Embryonic facial prominence (tissue), 1 donor: ENCODE data around the gene ICA1.

Source experiments
- DNase-seq: peaks from one replicate; pipeline ENCODE4 v3.0.0-alpha.2; 2016; ENCODE audit errors: extremely low spot score

Gene ICA1

DNA sequence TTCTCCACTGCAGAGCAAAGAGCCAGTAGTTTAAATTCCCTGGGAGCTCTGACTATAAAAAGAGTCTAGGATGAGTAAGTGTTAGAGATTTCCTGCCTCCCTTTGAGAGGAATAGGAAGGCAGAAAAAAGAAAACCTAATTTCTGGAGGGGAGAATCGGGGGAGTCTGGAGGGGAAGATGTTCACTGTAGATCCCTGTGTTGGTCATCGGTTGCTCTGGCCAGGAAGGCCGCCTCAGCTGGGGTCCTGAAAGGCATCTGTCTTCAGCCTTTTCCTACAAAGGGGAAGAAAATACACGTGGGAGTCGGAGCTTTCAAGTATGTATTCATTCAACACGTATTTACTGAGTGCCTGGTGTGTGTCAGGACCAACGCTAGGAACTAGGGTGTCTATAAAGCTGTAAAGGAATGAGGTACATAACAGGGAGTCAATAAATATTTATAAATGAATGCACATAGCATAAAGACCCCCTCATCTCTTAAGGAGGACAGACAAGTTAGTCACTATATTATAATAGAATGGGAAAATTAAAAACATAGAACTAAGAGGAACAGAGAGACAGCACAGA is 101.1 kb downstream of the ICA1 start:
- DNase-seq: no peak

DNA sequence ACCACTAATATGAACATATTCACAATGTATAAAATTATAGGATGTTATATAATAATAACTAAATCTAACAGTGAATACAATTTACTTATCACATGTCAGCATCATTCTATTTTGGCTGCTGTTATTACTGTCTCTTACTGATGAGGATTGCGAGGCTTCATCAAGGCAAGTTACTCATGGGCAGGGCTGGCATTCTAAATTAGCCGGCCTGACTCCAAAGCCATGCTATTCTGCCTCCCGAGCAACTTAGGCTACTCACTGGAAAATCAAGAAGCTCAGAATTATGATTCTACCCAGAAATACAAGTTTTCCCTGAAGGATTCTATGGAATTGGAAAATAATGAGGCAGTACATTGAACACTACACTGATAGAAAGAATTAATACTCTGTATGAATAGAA is 101.7 kb downstream of the ICA1 start:
- DNase-seq: no peak

DNA sequence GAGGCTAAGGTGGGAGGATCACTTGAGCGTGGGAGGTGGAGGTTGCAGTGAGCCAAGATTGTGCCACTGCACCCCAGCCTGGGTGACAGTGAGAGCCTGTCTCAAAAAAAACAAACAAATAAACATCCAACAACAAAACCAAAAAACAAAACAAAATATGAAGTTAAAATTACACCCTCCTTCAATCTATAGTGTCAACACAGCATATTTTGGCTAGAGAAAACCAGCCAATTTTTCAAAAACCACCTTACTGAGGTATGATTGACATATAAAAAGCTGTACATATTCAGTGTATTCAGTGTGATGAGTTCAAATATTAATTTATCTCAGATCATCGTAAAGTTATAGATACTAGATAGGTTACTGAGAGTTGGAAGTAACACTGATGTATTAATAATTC is 102.4 kb downstream of the ICA1 start:
- DNase-seq: no peak

DNA sequence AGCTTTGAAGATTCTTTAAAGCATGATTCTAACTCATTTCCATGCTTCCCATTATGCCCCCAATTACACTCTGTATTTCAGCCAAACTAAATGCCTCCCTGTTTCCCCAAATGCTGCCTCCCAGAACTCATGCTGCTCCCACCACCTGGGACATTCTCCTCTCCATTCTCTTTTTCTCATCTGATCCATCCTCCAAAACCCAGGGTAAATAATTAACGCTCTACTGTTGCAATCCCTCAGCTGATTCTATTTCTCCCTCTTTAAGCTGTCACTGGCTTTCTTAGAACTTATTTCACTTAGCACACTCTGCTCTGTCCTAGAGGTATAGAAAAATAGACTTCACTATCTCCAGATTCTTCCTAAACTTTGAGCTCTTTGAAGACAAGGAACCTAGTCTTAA is 104.7 kb downstream of the ICA1 start:
- DNase-seq: no peak

DNA sequence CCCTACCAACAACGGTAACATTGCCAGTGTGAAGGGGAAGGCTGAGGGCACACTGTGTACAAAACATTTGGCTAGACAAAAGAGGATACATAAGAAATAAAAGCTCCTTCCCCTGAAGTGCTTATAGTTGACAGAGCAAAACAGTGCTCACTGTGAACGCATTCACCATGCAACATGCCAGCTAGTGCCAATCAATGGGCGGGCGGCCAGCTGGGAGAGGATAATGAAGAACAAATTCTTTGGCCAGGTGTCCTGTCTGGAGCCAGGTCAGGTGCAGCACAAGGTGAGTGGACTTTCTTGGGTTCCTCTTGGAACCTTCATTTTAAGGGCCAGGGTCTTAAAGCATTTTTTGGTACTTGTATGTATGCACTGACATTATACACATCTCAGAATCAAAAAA is 106.1 kb downstream of the ICA1 start:
- DNase-seq: no peak

DNA sequence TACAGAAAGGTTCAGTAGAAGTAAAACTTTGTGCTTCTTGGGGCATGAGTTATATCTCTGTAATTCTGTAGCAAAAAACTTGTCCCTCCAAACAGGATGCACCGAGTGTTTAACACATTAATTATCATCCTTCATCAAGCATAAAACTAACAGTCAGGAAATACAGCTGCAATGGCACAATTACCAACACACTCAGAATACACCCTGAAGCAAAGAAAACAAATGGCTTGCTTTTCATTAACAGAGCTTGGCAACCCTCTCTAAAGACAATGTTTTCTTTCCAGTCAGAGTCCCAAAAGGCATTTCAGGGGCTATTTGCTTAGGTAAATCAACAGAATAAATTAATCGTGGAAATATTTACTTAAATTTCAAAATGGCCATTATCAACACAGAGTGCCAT is 107.7 kb downstream of the ICA1 start:
- no peak for DNase-seq

DNA sequence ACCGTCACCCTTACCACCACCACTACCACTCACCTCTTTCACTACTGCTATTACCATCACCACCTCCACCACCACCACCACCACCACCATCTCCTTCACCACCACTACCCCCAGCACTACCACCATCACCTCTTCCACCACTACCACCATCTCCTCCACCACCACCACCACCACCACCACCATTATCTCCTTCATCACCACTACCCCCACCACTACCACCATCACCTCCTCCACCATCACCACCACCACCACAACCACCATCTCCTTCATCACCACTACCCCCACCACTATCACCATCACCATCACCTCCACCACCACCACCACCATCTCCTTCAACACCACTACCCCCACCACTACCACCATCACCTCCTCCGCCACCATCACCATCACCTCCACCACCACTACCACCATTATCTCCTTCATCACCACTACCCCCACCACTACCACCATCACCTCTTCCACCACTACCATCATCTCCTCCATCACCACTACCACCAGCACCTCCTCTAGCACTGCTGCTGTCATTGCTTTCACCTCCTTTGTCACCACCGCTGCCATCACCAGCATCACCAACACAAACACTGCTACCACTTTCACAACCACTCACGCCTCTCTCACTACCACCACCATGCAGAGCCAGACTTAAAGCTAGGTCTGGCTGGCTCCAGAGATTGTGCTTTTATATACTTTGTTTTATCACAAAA is 109.3 kb downstream of the ICA1 start:
- no peak for DNase-seq

DNA sequence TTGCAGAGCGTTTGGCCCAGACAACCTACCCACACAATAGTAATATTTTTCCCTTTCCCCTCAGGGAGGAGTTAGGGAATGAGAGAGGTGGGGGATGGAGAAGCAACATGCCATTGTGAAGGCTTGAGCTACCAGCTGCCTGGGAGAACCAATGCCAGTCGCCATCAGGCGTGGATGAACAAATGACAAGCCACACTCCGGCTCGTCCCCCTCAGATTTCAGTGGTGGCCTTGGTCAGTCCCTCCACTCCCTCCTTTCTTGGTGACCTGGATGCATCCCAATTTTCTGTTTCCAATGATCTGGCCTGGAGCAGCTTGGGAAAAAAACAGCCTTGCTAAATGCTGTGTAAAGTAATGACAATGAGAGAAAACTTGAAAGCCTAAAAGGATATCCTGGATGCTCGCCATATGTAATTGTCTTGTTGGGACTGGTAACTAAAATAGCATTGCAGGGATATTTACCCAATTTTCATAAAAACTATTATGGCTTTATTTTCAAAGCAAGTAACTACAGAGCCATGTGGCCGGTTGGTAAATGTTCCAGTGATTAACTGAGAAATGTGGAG is 110.7 kb downstream of the ICA1 start:
- DNase-seq: no peak

DNA sequence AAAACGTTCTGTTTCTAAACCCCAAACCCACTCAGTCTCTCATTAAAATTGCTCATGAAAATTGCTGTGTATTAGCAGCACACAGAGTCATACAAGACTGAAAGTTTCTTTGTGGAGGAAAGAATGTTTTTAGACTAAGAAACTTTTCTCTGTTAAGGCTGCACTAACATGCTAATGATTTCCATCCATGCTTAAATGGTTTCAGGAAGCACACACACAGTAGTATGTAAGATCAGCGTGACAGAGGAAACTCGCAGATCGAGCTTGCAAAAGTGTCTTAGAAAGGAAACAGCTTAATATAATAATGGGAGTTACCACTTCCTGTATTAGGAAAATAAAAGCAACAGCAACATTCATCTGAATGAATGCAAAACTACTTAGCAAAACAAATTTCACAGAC is 112.7 kb downstream of the ICA1 start:
- DNase-seq: no peak

DNA sequence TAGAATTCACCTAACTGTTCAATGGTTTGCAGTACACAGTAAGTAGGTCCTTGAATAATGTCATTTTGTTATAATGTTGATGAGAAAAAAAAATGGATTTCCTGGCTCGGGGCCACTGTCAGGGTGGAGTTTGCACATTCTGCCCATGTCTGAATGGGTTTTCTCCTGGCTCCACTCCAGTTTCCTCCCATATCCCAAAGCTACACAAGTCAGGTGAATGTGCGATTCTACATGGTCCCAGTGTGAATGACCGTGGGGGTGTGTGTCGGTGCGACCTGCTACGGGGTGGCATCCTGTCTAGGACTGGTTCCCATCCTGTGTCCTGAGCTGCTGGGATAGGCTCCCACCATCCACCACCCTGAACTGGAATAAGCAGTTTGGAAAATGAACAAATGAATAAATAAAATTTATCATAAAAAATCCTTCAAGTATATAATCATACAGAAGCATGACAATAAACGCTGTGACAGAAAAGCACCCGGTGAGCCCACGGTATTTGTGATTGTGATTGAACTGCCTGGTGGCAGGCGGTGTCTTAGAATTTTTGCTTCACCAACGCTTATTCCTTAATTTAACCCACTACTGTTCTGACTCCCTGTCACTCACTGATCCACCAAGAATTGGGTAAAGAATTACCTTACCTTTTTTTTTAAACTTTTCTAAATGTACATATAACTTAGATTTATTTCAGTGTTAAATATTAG is 114.1 kb downstream of the ICA1 start:
- no peak for DNase-seq

DNA sequence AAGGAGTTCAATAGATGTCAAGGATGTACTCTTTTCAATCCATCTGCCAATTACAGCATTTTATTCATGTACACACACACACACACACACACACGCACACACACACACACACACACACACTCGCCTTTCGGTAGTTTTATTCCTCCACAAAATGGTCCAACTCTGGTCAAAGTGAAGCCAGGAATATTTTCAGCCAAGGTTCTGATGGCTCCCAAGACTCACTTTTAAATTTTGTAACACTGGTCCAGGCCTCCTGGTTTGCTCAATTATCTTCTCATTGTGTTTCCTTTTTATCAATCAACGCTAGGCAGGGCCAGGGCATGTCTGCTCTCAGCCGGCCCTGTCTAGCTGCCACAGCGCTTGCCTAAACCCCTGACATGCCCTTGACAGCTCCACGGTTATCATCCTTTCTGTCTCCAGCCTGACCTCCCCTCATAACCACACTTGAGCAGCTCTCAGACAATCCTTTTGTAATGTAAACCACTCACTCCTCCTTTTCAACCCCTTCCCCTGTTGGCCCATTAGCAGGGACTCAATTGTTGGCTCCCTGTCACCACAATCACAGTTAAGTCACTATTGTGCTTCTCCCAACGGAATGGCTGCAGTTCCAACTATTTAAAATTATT is 115.1 kb downstream of the ICA1 start:
- DNase-seq: no peak

DNA sequence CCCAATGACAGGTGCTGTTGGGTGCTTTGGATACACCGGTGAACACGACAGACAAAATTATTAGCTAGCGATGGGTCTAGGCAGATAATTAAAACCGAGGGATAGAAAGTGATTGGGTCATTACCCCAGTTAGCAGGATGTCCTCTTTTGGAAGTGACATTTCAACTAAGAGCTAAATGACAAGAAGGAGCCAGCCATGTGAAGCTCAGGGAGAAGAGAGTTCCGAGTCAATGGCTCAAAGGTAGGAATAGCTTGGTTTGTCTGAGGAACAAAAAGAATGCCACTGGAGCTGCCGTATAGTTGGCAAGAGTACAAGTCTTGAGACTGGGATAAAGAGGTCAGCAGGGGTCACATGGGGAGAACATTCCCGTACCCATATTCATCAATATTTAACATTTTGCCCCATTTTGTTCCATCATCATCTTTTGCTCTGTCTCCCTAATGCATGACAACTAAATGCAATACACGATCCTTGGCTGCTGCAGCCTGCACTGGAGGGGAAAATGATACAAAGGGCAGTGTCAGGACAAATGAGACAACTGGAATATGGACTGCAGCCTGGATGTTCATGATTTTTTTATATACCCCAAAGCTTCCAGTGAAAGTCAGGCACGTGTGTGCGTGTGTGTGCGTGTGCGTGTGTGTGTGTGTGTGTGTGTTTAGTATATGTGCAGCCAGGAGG is 115.7 kb downstream of the ICA1 start:
- DNase-seq: no peak

DNA sequence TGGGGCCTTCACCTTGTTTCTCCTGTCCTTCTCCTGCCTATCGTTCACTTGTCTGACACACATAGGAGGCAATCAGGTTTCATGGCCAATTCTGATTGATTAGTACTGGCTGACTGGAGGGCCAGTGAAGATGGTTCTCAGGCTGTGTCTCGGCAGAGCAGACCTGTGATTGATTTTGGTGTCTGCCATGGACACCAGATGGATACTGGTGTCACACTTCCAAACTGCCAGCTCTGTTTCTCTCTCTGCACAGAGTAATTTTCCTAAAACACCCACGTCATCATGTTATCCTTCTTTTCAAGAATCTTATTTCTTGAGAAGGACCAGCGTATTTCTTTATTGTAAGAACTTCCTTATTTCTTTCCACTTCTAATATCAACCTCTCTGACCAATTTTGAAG is 117.1 kb downstream of the ICA1 start:
- DNase-seq: no peak

DNA sequence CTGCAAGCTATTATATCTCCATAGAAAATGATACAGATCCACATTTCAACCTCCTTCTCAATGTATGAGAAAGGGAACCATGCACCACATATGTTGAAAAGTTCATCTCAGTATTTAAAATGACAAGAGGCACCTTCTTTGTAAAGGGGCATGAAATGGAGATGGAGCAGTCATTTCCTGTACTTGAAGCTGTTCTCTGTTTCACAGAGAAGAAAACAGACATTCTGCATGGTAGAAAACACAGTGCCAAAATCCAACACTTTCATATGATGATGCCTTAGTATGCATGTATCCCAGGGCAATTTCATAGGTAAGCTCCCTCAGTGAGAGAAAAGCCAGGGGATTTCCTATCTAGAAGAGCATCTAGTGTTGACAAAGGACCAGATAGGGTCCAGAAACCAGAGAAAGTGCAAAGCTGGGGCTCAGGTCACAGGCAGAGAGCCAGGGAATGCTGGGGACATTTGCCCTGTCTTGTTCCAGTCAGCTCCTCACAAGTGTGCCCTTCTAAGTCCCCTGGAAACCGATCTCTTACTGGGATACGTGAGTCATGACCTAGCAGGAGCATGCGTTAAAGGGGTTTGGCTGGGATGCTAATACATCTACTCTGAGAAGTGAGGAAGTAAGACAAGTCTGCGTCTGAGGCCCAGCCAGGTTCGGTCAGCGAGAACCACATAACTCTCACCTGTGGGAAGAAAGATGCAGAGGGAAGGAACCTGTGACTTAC is 118.7 kb downstream of the ICA1 start:
- no peak for DNase-seq

DNA sequence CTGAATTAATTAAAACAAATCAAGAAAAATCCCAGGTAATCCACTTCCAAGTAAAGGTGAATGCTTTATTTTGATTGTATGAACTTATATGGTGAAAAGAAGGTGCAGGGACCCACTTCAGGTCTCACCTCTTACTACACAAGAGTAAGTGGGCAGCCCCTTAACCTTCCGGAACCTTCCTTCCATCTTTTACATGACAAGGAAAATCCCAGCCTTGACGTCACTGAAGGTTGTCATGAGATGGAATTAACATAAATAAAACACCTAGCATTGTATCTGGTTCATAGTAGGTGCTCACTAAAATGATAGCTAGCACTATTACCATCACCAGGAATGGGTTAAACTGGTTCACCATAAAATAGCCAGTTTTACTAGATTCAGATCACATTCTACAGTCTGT is 119.5 kb downstream of the ICA1 start:
- no peak for DNase-seq

DNA sequence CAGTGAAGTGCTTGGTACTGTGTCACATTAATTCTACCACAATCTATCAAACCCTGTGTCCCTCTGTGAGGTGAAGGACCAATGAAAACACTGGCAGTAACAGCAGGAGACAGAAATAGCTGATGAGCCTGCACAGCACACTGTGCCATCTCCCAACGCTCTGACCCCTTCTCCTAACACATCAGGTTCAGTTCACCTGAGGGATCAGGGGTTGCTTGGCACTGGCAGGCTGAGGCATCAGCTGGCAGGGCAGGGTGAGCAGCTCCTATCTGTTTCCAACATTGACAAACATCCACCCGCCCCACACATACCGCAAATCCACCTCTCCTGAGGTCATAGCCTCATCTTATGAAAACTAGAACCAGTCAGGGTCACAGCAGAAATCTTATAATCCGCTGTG is 120.9 kb downstream of the ICA1 start:
- DNase-seq: no peak

DNA sequence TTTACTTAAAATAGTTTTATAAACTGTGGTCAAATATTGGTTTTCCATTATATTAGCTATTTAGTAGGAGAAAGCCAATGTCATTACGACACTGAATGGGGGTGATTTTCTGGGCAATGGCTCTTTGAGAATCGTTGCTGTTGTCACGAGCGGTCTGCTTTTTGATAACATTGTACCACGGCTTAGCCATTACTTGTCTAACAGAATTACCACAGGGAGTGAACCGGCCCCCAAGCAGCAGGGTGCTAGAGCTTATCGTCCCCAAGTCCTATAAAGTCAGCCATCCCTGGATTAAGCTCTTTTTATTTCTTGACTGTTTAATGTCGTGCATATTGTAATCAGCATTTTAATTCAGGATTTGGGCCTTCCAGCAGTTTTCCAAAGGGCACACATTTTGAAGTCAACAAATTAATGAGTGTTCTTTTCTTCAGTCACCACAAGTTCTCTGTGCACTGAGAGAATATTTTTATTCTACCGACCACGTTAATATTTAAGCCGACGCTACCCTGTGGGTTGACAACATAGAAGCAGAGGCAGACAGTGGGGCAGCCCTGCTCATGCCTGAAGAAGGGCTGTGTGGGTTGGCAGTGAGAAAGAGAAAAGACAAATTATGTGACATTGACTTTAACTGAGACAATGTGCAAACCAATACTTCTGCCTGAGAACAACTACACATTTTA is 125.8 kb downstream of the ICA1 start:
- no peak for DNase-seq

DNA sequence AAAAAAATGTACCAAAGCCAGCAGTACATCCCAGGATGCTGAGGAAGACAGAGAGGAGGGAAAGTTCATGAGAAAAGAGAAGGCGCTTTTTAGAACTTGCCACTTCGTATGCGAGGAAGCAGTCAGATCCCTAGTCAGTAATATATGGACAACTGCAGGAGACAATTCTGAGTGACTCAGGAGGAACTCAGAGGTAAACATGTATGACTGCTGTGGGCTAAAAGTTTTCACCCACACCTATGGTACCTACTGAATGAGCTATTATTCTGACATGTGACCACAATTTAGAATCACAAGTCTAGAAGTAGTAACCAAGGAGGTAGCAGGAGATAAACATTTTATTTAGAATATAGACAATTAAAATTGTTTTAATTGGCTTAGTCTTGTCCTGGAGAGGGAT is 126.5 kb downstream of the ICA1 start:
- no peak for DNase-seq

DNA sequence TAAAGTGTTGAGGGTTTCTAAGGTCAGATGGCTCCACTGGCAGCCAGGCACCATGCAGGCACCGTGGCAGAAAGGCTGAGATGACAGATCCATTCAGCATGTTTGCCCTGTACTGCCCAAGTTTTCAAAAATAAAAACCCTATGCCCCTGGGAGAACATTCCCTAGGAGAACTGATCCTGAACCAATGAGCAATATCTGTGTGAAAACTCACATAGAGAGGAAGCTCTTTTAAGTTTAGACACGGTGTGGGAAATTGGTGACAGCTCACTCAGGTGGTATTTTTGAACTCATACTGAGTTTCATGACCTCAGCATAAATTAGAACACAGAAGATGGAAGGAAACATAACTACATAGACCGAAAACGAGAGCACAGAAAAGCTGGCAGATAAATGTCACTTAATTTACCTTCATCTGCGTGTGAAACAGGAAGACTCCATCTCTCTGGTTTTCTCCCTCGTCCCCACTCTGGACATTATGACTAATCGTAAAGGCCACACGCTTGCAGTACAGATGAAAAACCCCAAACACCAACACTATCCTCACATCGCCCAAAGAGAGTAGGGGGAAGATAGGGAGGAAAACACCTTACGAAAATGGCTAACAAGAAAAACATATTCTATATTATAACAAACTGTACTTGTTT is 127.8 kb downstream of the ICA1 start:
- DNase-seq: no peak

DNA sequence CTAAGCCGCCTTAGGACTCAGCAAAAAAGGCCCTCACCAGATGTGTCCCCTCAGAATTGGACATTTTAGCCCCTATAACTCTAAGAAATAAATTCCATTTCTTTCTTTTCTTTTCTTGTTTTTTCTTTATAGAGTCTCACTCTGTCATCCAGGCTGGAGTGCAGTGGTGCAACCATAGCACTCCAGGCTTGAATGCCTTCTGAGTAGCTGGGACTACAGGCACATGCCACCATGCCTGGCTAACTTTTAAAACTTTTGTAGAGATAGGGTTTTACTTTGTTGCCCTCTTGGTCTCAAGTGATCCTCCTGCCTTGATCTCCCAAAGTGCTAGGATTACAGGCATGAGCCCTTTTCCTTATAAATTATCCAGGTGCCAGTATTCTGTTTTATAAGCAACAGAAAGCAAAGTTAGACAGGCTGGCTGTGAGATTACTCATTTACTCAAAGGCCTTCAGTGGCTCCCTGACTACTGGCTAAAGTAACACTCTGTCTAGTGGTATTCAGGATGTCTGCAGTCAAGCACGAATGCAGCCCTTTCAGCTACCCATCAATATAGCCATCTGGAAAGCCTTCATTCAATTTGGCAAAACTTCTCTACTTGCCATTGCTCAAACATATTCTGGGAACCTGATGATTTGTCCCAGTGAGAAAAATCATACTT is 128.6 kb downstream of the ICA1 start:
- no peak for DNase-seq
